IMR-90 (cell line): ENCODE measurements around the gene MAGI2. TPM values are rescaled to one million over a fixed set of nuclear protein-coding genes. Genes with fewer than 3 reads are reported as not detected.

Experiments used
- ATAC-seq: fragments of 200-7000 bp; cut with Tn5 transposase; 2 replicates; pipeline ENCODE4 v1.9.1; 2020; ENCODE audit warnings: low read depth, mild to moderate bottlenecking, moderate library complexity
- BruUV-seq: library from RNA; stranded (reverse); fragments of 400-500 nt; replicated peaks from 2 replicates; lab custom pipeline; 2021; lab: Mats Ljungman, UMichigan
- CTCF ChIA-PET: fragments of 300-600 bp; formaldehyde crosslinking; extraction: SDS; loops from one replicate; lab custom pipeline; 2021; ENCODE audit warnings: antibody characterized with exemption; lab: Yijun Ruan, JAX
- POLR2A ChIA-PET: fragments of 300-600 bp; sonication (Branson Sonifier 250); formaldehyde crosslinking; loops from one replicate; lab custom pipeline; 2022; ENCODE audit warnings: antibody characterized with exemption; ENCODE audit not compliant: unreplicated experiment; lab: Charles Lee
- DNase-seq: peaks from one replicate; pipeline ENCODE4 v3.0.0; 2013
- H2AFZ ChIP-seq: replicated peaks from 2 replicates; pipeline ENCODE3; 2013; ENCODE audit warnings: low read length, mild to moderate bottlenecking; ENCODE audit not compliant: poor library complexity
- H2AK5ac ChIP-seq: 2 replicates; pipeline ENCODE4 v1.6.1; 2013; ENCODE audit warnings: low read depth, low read length, inconsistent platforms
- H2AK9ac ChIP-seq: replicated peaks from 2 replicates; pipeline ENCODE3; 2013; ENCODE audit warnings: mild to moderate bottlenecking, low read depth, low read length, moderate library complexity; ENCODE audit not compliant: poor library complexity
- H2BK120ac ChIP-seq: 2 replicates; pipeline ENCODE4 v1.6.1; 2013; ENCODE audit warnings: low read depth, low read length, inconsistent platforms
- H2BK15ac ChIP-seq: 3 replicates; pipeline ENCODE4 v1.6.1; 2013; ENCODE audit warnings: low read depth, low read length, inconsistent platforms
- H2BK20ac ChIP-seq: 2 replicates; pipeline ENCODE4 v1.6.1; 2013; ENCODE audit warnings: low read depth, mild to moderate bottlenecking, inconsistent platforms, low read length, moderate library complexity
- H2BK5ac ChIP-seq: 2 replicates; pipeline ENCODE4 v1.6.1; 2013; ENCODE audit warnings: mild to moderate bottlenecking, low read depth, low read length, inconsistent platforms; ENCODE audit not compliant: poor library complexity, severe bottlenecking
- H3K14ac ChIP-seq: replicated peaks from 2 replicates; pipeline ENCODE4 v1.6.1; 2013; ENCODE audit warnings: low read depth, low read length, inconsistent platforms
- H3K18ac ChIP-seq: 2 replicates; pipeline ENCODE4 v1.6.1; 2013; ENCODE audit warnings: low read depth, low read length, control low read depth
- H3K23ac ChIP-seq: 2 replicates; pipeline ENCODE4 v1.6.1; 2013; ENCODE audit warnings: low read depth, low read length, inconsistent platforms
- H3K27ac ChIP-seq: 2 replicates; pipeline ENCODE4 v1.5.1; 2013; ENCODE audit warnings: mild to moderate bottlenecking, control low read depth, low read length; ENCODE audit not compliant: insufficient read depth
- H3K27me3 ChIP-seq: 2 replicates; pipeline ENCODE4 v1.6.1; 2013; ENCODE audit warnings: low read length; ENCODE audit not compliant: control insufficient read depth, insufficient read depth
- H3K36me3 ChIP-seq: 2 replicates; pipeline ENCODE4 v1.6.1; 2013; ENCODE audit warnings: low read length, mixed read lengths; ENCODE audit not compliant: control insufficient read depth, insufficient read depth
- H3K4ac ChIP-seq: 2 replicates; pipeline ENCODE4 v1.6.1; 2013; ENCODE audit warnings: low read depth, low read length, inconsistent platforms
- H3K4me1 ChIP-seq: 2 replicates; pipeline ENCODE4 v1.6.1; 2013; ENCODE audit warnings: low read length, mixed read lengths; ENCODE audit not compliant: control insufficient read depth, insufficient read depth
- H3K4me2 ChIP-seq: 2 replicates; pipeline ENCODE4 v1.6.1; 2013; ENCODE audit warnings: low read depth, mild to moderate bottlenecking, control low read depth, low read length, moderate library complexity
- H3K4me3 ChIP-seq: 2 replicates; pipeline ENCODE4 v1.5.1; 2013; ENCODE audit warnings: low read depth, mild to moderate bottlenecking, control low read depth, low read length, moderate library complexity; ENCODE audit not compliant: insufficient read depth
- H3K56ac ChIP-seq: 2 replicates; pipeline ENCODE4 v1.6.1; 2013; ENCODE audit warnings: low read length, inconsistent platforms; ENCODE audit not compliant: insufficient read depth; ENCODE audit errors: extremely low read depth
- H3K79me1 ChIP-seq, 2 experiments: 2 replicates each; pipeline ENCODE4 v1.6.1; 2013; ENCODE audit warnings: low read length in 2 of 2, inconsistent platforms in 1 of 2, low read depth in 1 of 2
- H3K9ac ChIP-seq: 2 replicates; pipeline ENCODE4 v1.6.1; 2013; ENCODE audit warnings: low read depth, low read length, control low read depth
- H3K9me1 ChIP-seq: 2 replicates; pipeline ENCODE4 v1.6.1; 2013; ENCODE audit warnings: low read length, inconsistent platforms; ENCODE audit not compliant: insufficient read depth
- H3K9me3 ChIP-seq: 2 replicates; pipeline ENCODE4 v1.6.1; 2013; ENCODE audit warnings: low read length; ENCODE audit not compliant: control insufficient read depth, insufficient read depth
- H4K20me1 ChIP-seq: 2 replicates; pipeline ENCODE4 v1.6.1; 2013; ENCODE audit warnings: low read length, inconsistent platforms; ENCODE audit not compliant: insufficient read depth
- H4K5ac ChIP-seq: 2 replicates; pipeline ENCODE4 v1.6.1; 2013; ENCODE audit warnings: mild to moderate bottlenecking, low read depth, low read length, control low read depth
- H4K8ac ChIP-seq, 2 experiments: 2 replicates each; pipeline ENCODE4 v1.6.1; 2013; ENCODE audit warnings: low read depth in 2 of 2, low read length in 2 of 2, control low read depth in 1 of 2, inconsistent platforms in 1 of 2
- H4K91ac ChIP-seq: 2 replicates; pipeline ENCODE4 v1.6.1; 2013; ENCODE audit warnings: low read depth, low read length, inconsistent platforms; ENCODE audit not compliant: insufficient read depth
- BHLHE40 ChIP-seq: fragments of 150-350 bp; IDR thresholded peaks from 2 replicates; pipeline ENCODE4 v1.6.1; 2016; ENCODE audit warnings: mild to moderate bottlenecking, low read depth, low read length
- CEBPB ChIP-seq: IDR thresholded peaks from 2 replicates; pipeline ENCODE4 v1.6.1; 2012; ENCODE audit warnings: low read depth, low read length, improper control_type of control experiment
- CHD1 ChIP-seq: IDR thresholded peaks from 2 replicates; pipeline ENCODE4 v1.6.1; 2012; ENCODE audit warnings: low read depth, low read length, improper control_type of control experiment
- FOS ChIP-seq: fragments of 150-350 bp; IDR thresholded peaks from 2 replicates; pipeline ENCODE4 v1.6.1; 2016; ENCODE audit warnings: low read depth, low read length
- MXI1 ChIP-seq: IDR thresholded peaks from 2 replicates; pipeline ENCODE4 v1.6.1; 2012; ENCODE audit warnings: low read depth, mild to moderate bottlenecking, low read length, moderate library complexity, borderline replicate concordance
- NFE2L2 ChIP-seq: fragments of 150-350 bp; IDR thresholded peaks from 2 replicates; pipeline ENCODE4 v1.6.1; 2016; ENCODE audit warnings: low read depth, mild to moderate bottlenecking, low read length
- POLR2A ChIP-seq: IDR thresholded peaks from 2 replicates; pipeline ENCODE4 v1.6.1; 2012; ENCODE audit warnings: mild to moderate bottlenecking, low read depth, low read length
- RAD21 ChIP-seq: IDR thresholded peaks from 2 replicates; pipeline ENCODE4 v1.6.1; 2012; ENCODE audit warnings: low read length, improper control_type of control experiment
- whole genome bisulfite sequencing, 2 experiments: methylation state at CpG; one replicate each; pipeline versions ENCODE4 v1.1.5 to v1.1.7; 2013; ENCODE audit warnings: missing lambda C conversion rate in 2 of 2; ENCODE audit not compliant: insufficient read length in 1 of 2; ENCODE audit errors: extremely low coverage in 2 of 2; 5-methylcytosine and 5-hydroxymethylcytosine counted together
- dilution Hi-C: fragments of 300-500 bp; cut with HindIII; formaldehyde crosslinking; loops from one replicate; pipeline ENCODE4 v1.14.3; 2018; ENCODE audit warnings: low sequenced_read_pairs; ENCODE audit not compliant: unreplicated experiment
- in situ Hi-C: fragments of 300-500 bp; cut with MboI; formaldehyde crosslinking; loops from 3 replicates; pipeline ENCODE4 v1.14.3; 2019; ENCODE audit warnings: low sequenced_read_pairs, inconsistent platforms, mixed read lengths
- intact Hi-C: fragments of 100-400 bp; cut with micrococcal nuclease; formaldehyde crosslinking; loops from 2 replicates; pipeline ENCODE4 v1.10.0; 2022
- polyA plus RNA-seq, 3 experiments: library from polyadenylated mRNA; depleted of rRNA; stranded (reverse); fragments of >200 nt; gene quantifications; 2 replicates each; pipeline ENCODE4 v1.2.3, GENCODE V29; 2012; ENCODE audit warnings: low replicate concordance in 1 of 3
- total RNA-seq: library from RNA; depleted of rRNA; stranded (reverse); fragments of >200 nt; gene quantifications from 2 replicates; pipeline ENCODE4 v1.2.3, GENCODE V29; 2012
- TF ChIP-seq, protein P1 (sequence below): conservative IDR thresholded peaks from 2 replicates; pipeline ENCODE4 v1.5.1; 2012; ENCODE audit warnings: mild to moderate bottlenecking, low read depth, low read length, improper control_type of control experiment
- TF ChIP-seq, protein P2 (sequence below): fragments of 150-350 bp; IDR thresholded peaks from 2 replicates; pipeline ENCODE4 v1.6.1; 2016; ENCODE audit warnings: low read depth, mild to moderate bottlenecking, low read length, moderate library complexity, borderline replicate concordance
- TF ChIP-seq, protein P3 (sequence below): fragments of 150-350 bp; IDR thresholded peaks from 2 replicates; pipeline ENCODE4 v1.6.1; 2017; ENCODE audit warnings: mild to moderate bottlenecking, antibody characterized with exemption, low read length, low read depth

MAGI2 gene
- total and polyA plus RNA-seq, 2 of the 4 experiments (the other 2 are of a cell fraction), result 2.5 to 17.9 TPM

DNA sequence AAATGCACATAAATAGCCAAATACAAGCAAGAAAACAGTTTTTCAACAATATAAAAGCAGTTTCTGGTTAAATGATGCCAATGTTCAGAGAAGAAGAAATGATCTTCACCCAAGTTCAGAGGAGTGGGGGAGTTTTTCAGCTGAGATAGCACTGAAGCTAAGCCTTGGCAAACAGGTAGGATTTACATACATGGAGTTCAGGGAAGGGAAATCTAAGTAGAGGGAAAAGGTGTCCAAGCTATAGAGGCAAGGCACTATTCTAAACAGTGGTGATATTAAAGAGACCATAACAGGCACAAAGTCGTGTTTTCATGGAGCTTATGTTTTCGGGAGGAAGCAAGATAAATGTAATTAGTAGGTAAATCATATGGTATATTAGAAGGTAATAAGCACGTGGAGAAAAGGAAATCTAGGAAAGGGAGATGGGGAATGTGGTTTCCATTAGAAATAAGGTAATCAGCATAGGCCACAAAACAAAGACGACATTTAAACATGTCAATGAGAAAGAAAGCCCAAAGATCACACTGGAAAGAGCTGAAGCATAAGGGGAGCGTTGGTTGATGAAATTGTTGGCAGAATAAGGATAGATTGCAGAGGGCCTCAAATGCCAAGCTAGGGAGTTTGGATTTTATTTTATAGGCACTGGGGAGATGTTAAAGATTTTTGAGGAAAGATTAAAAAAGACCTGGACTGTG lies 704.3 kb downstream of the MAGI2 start:
- no peak overlapping the region for H2AK9ac ChIP-seq
- H4K8ac ChIP-seq, result no peak overlapping the region
- H3K9ac ChIP-seq, result no peak overlapping the region
- DNase-seq (no peak), ATAC-seq (no peak)
- CTCF ChIA-PET, result interaction anchor here (0.7 to 0.9 kb wide), 2 partner anchors 17 to 63 kb away, joined by 3 read pairs; no protein-coding TSS in a partner anchor
- H4K20me1 ChIP-seq, result no peaks in the 10 kb centered on the region
- H2AK5ac ChIP-seq, result no peak overlapping the region
- no peak overlapping the region for H3K18ac ChIP-seq
- H3K4ac ChIP-seq, result no peak overlapping the region
- H3K4me2 ChIP-seq, result no peak overlapping the region
- H3K56ac ChIP-seq, result no peak overlapping the region
- no peak overlapping the region for H3K23ac ChIP-seq
- no peak overlapping the region for H2AFZ ChIP-seq
- H3K27me3 ChIP-seq, result no peaks in the 10 kb centered on the region
- WGBS, 2 experiments, result 60% methylated on average over 1 of the region's 5 CpGs; no CpG with 5 or more reads in 1 of the 2 experiments
- H4K91ac ChIP-seq, result no peak overlapping the region
- H3K4me1 ChIP-seq, result no peaks in the 10 kb centered on the region
- H3K36me3 ChIP-seq, result no peaks in the 10 kb centered on the region
- no peak overlapping the region for H3K14ac ChIP-seq
- in situ Hi-C loops (no loop called here), dilution Hi-C loops (no loop called here), intact Hi-C loops (no loop called here)
- no peak overlapping the region for H2BK5ac ChIP-seq
- H2BK120ac ChIP-seq, result no peak overlapping the region
- H2BK15ac ChIP-seq, result no peak overlapping the region
- no peak overlapping the region for H3K27ac ChIP-seq
- POLR2A ChIA-PET, result no interaction called here
- H3K4me3 ChIP-seq, result no peak overlapping the region
- H2BK20ac ChIP-seq, result no peak overlapping the region
- no TSS peak for BruUV-seq
- H3K9me1 ChIP-seq, result no peaks in the 10 kb centered on the region
- H3K9me3 ChIP-seq, result no peaks in the 10 kb centered on the region
- H4K5ac ChIP-seq, result no peak overlapping the region
- no peak for TF ChIP-seq CHD1
- no peak for TF ChIP-seq CEBPB
- TF ChIP-seq FOS, result no peak
- TF ChIP-seq, protein P1, sequence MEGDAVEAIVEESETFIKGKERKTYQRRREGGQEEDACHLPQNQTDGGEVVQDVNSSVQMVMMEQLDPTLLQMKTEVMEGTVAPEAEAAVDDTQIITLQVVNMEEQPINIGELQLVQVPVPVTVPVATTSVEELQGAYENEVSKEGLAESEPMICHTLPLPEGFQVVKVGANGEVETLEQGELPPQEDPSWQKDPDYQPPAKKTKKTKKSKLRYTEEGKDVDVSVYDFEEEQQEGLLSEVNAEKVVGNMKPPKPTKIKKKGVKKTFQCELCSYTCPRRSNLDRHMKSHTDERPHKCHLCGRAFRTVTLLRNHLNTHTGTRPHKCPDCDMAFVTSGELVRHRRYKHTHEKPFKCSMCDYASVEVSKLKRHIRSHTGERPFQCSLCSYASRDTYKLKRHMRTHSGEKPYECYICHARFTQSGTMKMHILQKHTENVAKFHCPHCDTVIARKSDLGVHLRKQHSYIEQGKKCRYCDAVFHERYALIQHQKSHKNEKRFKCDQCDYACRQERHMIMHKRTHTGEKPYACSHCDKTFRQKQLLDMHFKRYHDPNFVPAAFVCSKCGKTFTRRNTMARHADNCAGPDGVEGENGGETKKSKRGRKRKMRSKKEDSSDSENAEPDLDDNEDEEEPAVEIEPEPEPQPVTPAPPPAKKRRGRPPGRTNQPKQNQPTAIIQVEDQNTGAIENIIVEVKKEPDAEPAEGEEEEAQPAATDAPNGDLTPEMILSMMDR, result no peak
- no peak for TF ChIP-seq BHLHE40
- TF ChIP-seq MXI1, result no peak
- TF ChIP-seq, protein P2, sequence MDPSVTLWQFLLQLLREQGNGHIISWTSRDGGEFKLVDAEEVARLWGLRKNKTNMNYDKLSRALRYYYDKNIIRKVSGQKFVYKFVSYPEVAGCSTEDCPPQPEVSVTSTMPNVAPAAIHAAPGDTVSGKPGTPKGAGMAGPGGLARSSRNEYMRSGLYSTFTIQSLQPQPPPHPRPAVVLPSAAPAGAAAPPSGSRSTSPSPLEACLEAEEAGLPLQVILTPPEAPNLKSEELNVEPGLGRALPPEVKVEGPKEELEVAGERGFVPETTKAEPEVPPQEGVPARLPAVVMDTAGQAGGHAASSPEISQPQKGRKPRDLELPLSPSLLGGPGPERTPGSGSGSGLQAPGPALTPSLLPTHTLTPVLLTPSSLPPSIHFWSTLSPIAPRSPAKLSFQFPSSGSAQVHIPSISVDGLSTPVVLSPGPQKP, result no peak
- TF ChIP-seq RAD21, result no peak
- no peak for TF ChIP-seq POLR2A
- no peak for TF ChIP-seq NFE2L2
- TF ChIP-seq, protein P3, sequence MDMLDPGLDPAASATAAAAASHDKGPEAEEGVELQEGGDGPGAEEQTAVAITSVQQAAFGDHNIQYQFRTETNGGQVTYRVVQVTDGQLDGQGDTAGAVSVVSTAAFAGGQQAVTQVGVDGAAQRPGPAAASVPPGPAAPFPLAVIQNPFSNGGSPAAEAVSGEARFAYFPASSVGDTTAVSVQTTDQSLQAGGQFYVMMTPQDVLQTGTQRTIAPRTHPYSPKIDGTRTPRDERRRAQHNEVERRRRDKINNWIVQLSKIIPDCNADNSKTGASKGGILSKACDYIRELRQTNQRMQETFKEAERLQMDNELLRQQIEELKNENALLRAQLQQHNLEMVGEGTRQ, result no peak
- H3K79me1 ChIP-seq, result no peaks in the 10 kb centered on the region; a peak in 1 of 4 replicates
